ENCODE measurements around the gene IL24. TPM values are rescaled to one million over a fixed set of nuclear protein-coding genes. Genes with fewer than 3 reads are reported as not detected.
"Not testable (repeated sequence)": the region's sequence is repeated elsewhere in the genome, so short reads cannot be mapped to it uniquely, and the experiment has no call there.

IL24 gene
- total RNA-seq, 2 experiments from 2014 or later, result 10.0 to 10.7 TPM

- no peak for ATAC-seq
- peak overlapping the region; percentile 16 for H3K27ac Mint-ChIP-seq
Observed at GRCh38 chr1:206913766-206914537, 16.7 kb downstream of the IL24 start.

GRCh38 chr1:206915030-206915735, 17.9 kb downstream of the IL24 start:
- Mint-ChIP-seq H3K4me1 (peaks cover 89% of the 10 kb centered on the region), H3K36me3 (ENCODE audit: low read depth) (peaks cover 42% of the 10 kb centered on the region), H3K27me3 (no peaks in the 10 kb centered on the region), H3K27ac (peak overlapping the region; percentile 73), H3K4me3 (peak overlapping the region; percentile 54), H3K9me3 (ENCODE audit: low read depth) (no peaks in the 10 kb centered on the region)
- DNase-seq, result no peak
- intact Hi-C loops (cut with DNase I, micrococcal nuclease), result loop anchor here in 1 of 2 experiments (10.0 kb wide), 1 partner anchor 440 kb away; the partner anchor contains the start of gene IKBKE
- POLR2A ChIA-PET, result no interaction called here
- ATAC-seq, result no peak
- CTCF ChIA-PET, result interaction anchor here (0.6 to 12.9 kb wide), 9 partner anchors 15 to 425 kb away, joined by 3 to 306 read pairs (median 41); partner anchors contain the start of gene IL20

More at GRCh38 chr1:206913766-206914537, 16.7 kb downstream of the IL24 start:
- peaks cover 88% of the 10 kb centered on the region for H3K4me1 Mint-ChIP-seq
- intact Hi-C loops (cut with DNase I, micrococcal nuclease), result loop anchor here (1.0 to 10.0 kb wide), 4 partner anchors 19 to 439 kb away; partner anchors contain the start of gene IKBKE (in 1 of the 2)
- no peaks in the 10 kb centered on the region for H3K27me3 Mint-ChIP-seq
- POLR2A ChIA-PET, result no interaction called here
- H3K36me3 Mint-ChIP-seq (ENCODE audit: low read depth), result peaks cover 38% of the 10 kb centered on the region
- no peak overlapping the region for H3K4me3 Mint-ChIP-seq
- H3K9me3 Mint-ChIP-seq (ENCODE audit: low read depth), result no peaks in the 10 kb centered on the region
- CTCF ChIA-PET, result interaction anchor here (1.5 to 12.9 kb wide), 10 partner anchors 8 to 188 kb away, joined by 3 to 306 read pairs (median 64); partner anchors contain the start of genes FCMR and IL20
- no peak for DNase-seq

GRCh38 chr1:206916000-206916709, 18.9 kb downstream of the IL24 start:
- DNase-seq (no peak), ATAC-seq (peak; percentile 20)
- POLR2A ChIA-PET, result no interaction called here
- H3K4me1 Mint-ChIP-seq, result peaks cover 89% of the 10 kb centered on the region
- intact Hi-C loops (cut with DNase I, micrococcal nuclease), result loop anchor here in 1 of 2 experiments (10.0 kb wide), 1 partner anchor 441 kb away; the partner anchor contains the start of gene IKBKE
- no peaks in the 10 kb centered on the region for H3K27me3 Mint-ChIP-seq
- H3K4me3 Mint-ChIP-seq, result peak overlapping the region; percentile 54
- peak overlapping the region; percentile 73 for H3K27ac Mint-ChIP-seq
- H3K36me3 Mint-ChIP-seq (ENCODE audit: low read depth), result peaks cover 49% of the 10 kb centered on the region
- no peaks in the 10 kb centered on the region for H3K9me3 Mint-ChIP-seq (ENCODE audit: low read depth)
- CTCF ChIA-PET, result interaction anchor here (0.7 to 12.9 kb wide), 14 partner anchors 10 to 281 kb away, joined by 3 to 306 read pairs (median 4); partner anchors contain the start of gene IL20

- CTCF ChIA-PET, result interaction anchor here (1.0 to 12.9 kb wide), 14 partner anchors 9 to 439 kb away, joined by 3 to 306 read pairs (median 7); partner anchors contain the start of gene IL20
- Mint-ChIP-seq H3K27me3 (no peaks in the 10 kb centered on the region), H3K36me3 (ENCODE audit: low read depth) (peaks cover 40% of the 10 kb centered on the region), H3K4me1 (peaks cover 71% of the 10 kb centered on the region), H3K4me3 (peak overlapping the region; percentile 54), H3K27ac (peak overlapping the region; percentile 73), H3K9me3 (ENCODE audit: low read depth) (no peaks in the 10 kb centered on the region)
- POLR2A ChIA-PET, result interaction anchor here (0.7 to 1.3 kb wide), 2 partner anchors 114 to 358 kb away, joined by 3 read pairs; no protein-coding TSS in a partner anchor
- ATAC-seq, result no peak
- no peak for DNase-seq
- intact Hi-C loops (cut with DNase I, micrococcal nuclease), result loop anchor here in 1 of 2 experiments (10.0 kb wide), 1 partner anchor 443 kb away; the partner anchor contains the start of gene IKBKE
Observed at GRCh38 chr1:206918076-206918475, 20.8 kb downstream of the IL24 start.

- DNase-seq, result peak; percentile 50
- POLR2A ChIA-PET, result interaction anchor here (1.5 kb wide), 1 partner anchor 25 kb away, joined by 4 read pairs; the partner anchor contains the start of gene IL24
Observed at GRCh38 chr1:206921772-206922265, 24.6 kb downstream of the IL24 start, which contains the start of gene FCMR. Gene FCMR, minus strand, starts transcription at chr1:206921941. Its CDS starts 87 bp downstream, at chr1:206921854.

GRCh38 chr1:206922524-206922923, 25.3 kb downstream of the IL24 start:
- peak; percentile 32 for DNase-seq
- POLR2A ChIA-PET, result no interaction called here
- H3K27me3 Mint-ChIP-seq, result no peaks in the 10 kb centered on the region
- no peak overlapping the region for H3K4me3 Mint-ChIP-seq
- CTCF ChIA-PET, result interaction anchor here (0.5 to 12.9 kb wide), 15 partner anchors 8 to 575 kb away, joined by 3 to 306 read pairs (median 4); partner anchors contain the start of genes EIF2D and IL20
- H3K9me3 Mint-ChIP-seq (ENCODE audit: low read depth), result no peaks in the 10 kb centered on the region
- H3K36me3 Mint-ChIP-seq (ENCODE audit: low read depth), result peaks cover 19% of the 10 kb centered on the region
- ATAC-seq, result no peak
- peaks cover 31% of the 10 kb centered on the region for H3K4me1 Mint-ChIP-seq
- intact Hi-C loops (cut with DNase I, micrococcal nuclease), result loop anchor here in 1 of 2 experiments (10.0 kb wide), 1 partner anchor 402 kb away; the partner anchor contains the start of gene CD55
- no peak overlapping the region for H3K27ac Mint-ChIP-seq

More at GRCh38 chr1:206921772-206922265, 24.6 kb downstream of the IL24 start, which contains the start of gene FCMR:
- intact Hi-C loops (cut with DNase I, micrococcal nuclease), result loop anchor here in 1 of 2 experiments (10.0 kb wide), 1 partner anchor 403 kb away; the partner anchor contains the start of gene CD55
- Mint-ChIP-seq H3K36me3 (ENCODE audit: low read depth) (peaks cover 22% of the 10 kb centered on the region), H3K9me3 (ENCODE audit: low read depth) (no peaks in the 10 kb centered on the region), H3K27ac (no peak within 1 kb of the TSS), H3K4me1 (peaks cover 34% of the 10 kb centered on the region), H3K4me3 (no peak within 1 kb of the TSS), H3K27me3 (no peaks in the 10 kb centered on the region)
- peak; percentile 10 for ATAC-seq
- CTCF ChIA-PET, result interaction anchor here (0.6 to 12.9 kb wide), 24 partner anchors 9 to 576 kb away, joined by 3 to 306 read pairs (median 3); partner anchors contain the start of genes EIF2D, IL20 and PFKFB2

GRCh38 chr1:206923009-206923960, 26.0 kb downstream of the IL24 start:
- no peaks in the 10 kb centered on the region for H3K9me3 Mint-ChIP-seq (ENCODE audit: low read depth)
- peaks cover 30% of the 10 kb centered on the region for H3K4me1 Mint-ChIP-seq
- intact Hi-C loops (cut with DNase I, micrococcal nuclease), result loop anchor here in 1 of 2 experiments (10.0 kb wide), 1 partner anchor 402 kb away; the partner anchor contains the start of gene CD55
- POLR2A ChIA-PET, result no interaction called here
- ATAC-seq (peak; percentile 62), DNase-seq (peak; percentile 84)
- no peak overlapping the region for H3K27ac Mint-ChIP-seq
- peaks cover 13% of the 10 kb centered on the region for H3K36me3 Mint-ChIP-seq (ENCODE audit: low read depth)
- no peaks in the 10 kb centered on the region for H3K27me3 Mint-ChIP-seq
- no peak overlapping the region for H3K4me3 Mint-ChIP-seq
- CTCF ChIA-PET, result interaction anchor here (1.3 to 12.9 kb wide), 8 partner anchors 7 to 198 kb away, joined by 3 to 200 read pairs (median 16); no protein-coding TSS in a partner anchor

- intact Hi-C loops (cut with DNase I, micrococcal nuclease), result loop anchor here in 1 of 2 experiments (10.0 kb wide), 1 partner anchor 401 kb away; the partner anchor contains the start of gene CD55
- peaks cover 26% of the 10 kb centered on the region for H3K4me1 Mint-ChIP-seq
- ATAC-seq; H3K9me3 Mint-ChIP-seq (ENCODE audit: low read depth); H3K4me3 Mint-ChIP-seq; H3K27me3 Mint-ChIP-seq; H3K27ac Mint-ChIP-seq; POLR2A ChIA-PET; DNase-seq: not testable (repeated sequence)
- CTCF ChIA-PET, result interaction anchor here (1.3 to 12.7 kb wide), 4 partner anchors 7 to 259 kb away, joined by 3 to 200 read pairs (median 34); partner anchors contain the start of gene FCMR
- peaks cover 12% of the 10 kb centered on the region for H3K36me3 Mint-ChIP-seq (ENCODE audit: low read depth)
Observed at GRCh38 chr1:206923961-206924557, 26.8 kb downstream of the IL24 start.
